ENCODE measurements around the gene TLCD2. TPM values are rescaled to one million over a fixed set of nuclear protein-coding genes. Genes with fewer than 3 reads are reported as not detected.

The TLCD2 gene
- total and polyA plus RNA-seq, 9 of the 15 experiments (the other 6 are each of a cell fraction or from before 2014, with no cell fraction given): 0.10 to 0.89 (median 0.58) TPM

- TF ChIP-seq E2F6 (IDR thresholded peaks at IDR 0.05; ENCODE audit: borderline replicate concordance in 1 of 2, extremely low read depth in 1 of 2, insufficient read depth in 1 of 2, insufficient read length in 1 of 2, low read depth in 1 of 2, low read length in 1 of 2, poor library complexity in 1 of 2, severe bottlenecking in 1 of 2) (peak; percentile 23 to 70), ZNF239 (CRISPR knock-in tag; IDR thresholded peaks at IDR 0.05) (no peak), NFRKB (IDR thresholded peaks at IDR 0.05; ENCODE audit: low read depth) (peak; percentile 80; the same call in 1 of the 2 replicates), ATF1 (CRISPR knock-in tag; IDR thresholded peaks at IDR 0.05) (no peak), ATF1 (tag; IDR thresholded peaks at IDR 0.05) (peak; percentile 91), KAT2B (IDR thresholded peaks at IDR 0.05; ENCODE audit: low read depth, low read length) (no peak), STAT6 (CRISPR knock-in tag; IDR thresholded peaks at IDR 0.05) (no peak), RERE (CRISPR knock-in tag; IDR thresholded peaks at IDR 0.05; ENCODE audit: borderline replicate concordance) (no peak), CHD1 (IDR thresholded peaks at IDR 0.05; ENCODE audit: low read length) (peak; percentile 38), HCFC1 (IDR thresholded peaks at IDR 0.05; ENCODE audit: low read depth, low read length) (peak; percentile 63), FOSL1 (tag; conservative IDR thresholded peaks at IDR 0.05) (no peak), ZNF589 (CRISPR knock-in tag; IDR thresholded peaks at IDR 0.05; ENCODE audit: low read depth) (no peak), HDAC1 (IDR thresholded peaks at IDR 0.05) (peak in 1 of 2 experiments; percentile 19; a peak in 1 of 4 replicates), ZKSCAN3 (CRISPR knock-in tag; IDR thresholded peaks at IDR 0.05) (no peak)
- TF ChIP-seq, protein P1, sequence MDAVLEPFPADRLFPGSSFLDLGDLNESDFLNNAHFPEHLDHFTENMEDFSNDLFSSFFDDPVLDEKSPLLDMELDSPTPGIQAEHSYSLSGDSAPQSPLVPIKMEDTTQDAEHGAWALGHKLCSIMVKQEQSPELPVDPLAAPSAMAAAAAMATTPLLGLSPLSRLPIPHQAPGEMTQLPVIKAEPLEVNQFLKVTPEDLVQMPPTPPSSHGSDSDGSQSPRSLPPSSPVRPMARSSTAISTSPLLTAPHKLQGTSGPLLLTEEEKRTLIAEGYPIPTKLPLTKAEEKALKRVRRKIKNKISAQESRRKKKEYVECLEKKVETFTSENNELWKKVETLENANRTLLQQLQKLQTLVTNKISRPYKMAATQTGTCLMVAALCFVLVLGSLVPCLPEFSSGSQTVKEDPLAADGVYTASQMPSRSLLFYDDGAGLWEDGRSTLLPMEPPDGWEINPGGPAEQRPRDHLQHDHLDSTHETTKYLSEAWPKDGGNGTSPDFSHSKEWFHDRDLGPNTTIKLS (IDR thresholded peaks at IDR 0.05; ENCODE audit: borderline replicate concordance, low read depth): peak; percentile 70; the same call in 1 of the 2 replicates
These were observed 25.6 kb downstream of the TLCD2 start, which contains the start of gene PRPF8 (continued) for GRCh38 chr17:1684378-1685189.
